NCI-H82 (cell line): ENCODE results near the gene MPST.

ENCODE experiments used
- DNase-seq: peaks from one replicate; lab custom pipeline; 2025; lab: John Stamatoyannopoulos, UW

The MPST gene

DNA sequence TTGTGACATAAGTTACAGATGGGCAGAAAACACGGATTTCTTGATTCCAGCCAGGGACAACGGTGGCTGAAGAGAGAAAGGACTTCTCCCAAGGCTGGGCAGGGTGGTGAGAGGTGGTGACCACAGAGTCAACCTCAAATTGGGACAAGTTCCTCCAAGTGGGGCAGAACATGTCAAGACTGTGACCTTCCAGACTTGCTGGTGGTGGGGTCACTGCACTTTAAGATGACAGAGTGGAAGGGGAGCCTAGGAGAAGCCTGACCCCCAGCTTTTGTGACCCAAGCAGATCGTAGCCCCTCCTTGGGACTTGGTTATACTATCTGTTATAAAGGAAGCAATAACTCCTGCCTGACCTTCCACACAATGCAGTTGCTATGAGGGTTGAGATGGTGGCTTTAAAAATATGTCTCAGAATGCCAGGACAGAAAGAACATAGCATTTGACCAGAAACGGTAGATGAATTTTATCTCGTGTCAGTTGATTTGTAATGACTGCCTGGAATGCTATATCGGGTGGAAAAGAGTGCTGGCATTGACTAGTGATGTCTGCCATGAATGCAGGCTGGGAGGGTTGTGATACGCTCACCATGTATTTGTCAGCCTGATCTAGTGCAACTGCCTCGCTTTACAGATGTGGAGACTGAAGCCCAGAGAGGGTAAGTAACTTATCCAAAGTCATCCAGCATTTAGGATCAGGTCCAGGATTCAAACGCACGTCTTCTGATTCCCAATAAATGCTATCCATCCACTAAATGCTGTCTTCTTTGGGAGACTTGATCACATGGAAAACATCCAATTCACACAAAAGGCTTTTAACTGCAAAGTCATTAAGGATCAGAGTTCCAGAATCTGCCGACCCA lies 18.6 kb upstream of the MPST start:
- DNase-seq = no peak

DNA sequence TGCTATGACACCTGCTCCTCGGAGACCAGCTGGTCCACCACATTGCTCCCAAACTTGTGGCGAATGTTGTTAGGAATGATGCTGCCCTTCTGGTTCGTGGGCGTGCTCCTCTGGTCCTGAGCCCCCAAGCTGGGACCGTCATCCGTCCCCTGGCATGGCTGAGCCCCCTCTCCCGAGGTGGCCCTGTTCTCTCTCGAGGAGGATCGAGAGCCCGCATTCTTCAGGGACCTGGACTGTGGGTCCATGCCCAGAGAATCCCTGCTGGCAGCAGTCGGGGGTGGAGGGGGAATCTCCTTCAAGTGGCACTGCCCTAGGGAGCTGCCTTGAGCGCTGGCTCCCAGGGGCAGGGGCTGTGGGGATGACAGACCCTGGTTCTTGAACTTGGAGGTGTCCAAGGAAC lies 17.7 kb upstream of the MPST start:
- no peak for DNase-seq

DNA sequence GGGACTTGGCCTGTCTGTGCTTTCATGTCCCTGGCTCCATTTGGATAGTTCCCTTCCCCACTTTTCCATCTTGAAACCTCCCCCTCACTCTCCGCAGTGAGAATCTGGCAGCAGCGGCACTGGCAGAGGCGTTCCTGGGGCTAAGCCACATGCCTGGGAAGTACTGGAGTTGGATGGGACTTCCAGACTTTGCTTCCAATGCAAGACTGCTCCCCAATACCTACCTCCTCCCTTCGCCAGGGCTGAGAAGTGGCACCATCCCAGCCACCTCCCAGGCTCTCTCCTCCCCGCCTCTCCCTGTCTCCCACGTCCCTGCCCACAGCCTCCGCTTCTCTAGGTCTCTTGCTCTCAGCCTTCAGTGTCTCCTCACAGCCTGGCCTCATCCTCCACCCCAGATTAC lies 16.9 kb upstream of the MPST start:
- no peak for DNase-seq

DNA sequence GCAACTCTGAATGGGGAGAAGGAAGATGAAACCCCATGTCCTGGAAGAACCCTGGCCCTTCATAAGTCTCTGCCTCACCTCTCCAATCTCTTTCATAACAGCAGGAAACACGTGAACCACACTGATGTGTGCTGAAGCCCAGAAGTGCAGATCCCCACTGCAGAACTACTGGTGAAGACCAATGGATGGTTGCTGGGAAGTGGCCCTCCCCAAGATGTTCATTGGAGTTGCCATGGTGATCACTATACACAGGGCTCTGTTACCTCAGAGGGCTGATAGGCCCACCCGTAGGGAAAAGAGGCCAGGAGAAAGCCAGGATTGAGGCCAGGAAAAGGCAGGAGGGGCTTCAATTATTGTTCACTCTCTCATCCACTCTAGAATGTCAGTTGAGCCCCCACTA lies 11.9 kb upstream of the MPST start:
- no peak for DNase-seq

DNA sequence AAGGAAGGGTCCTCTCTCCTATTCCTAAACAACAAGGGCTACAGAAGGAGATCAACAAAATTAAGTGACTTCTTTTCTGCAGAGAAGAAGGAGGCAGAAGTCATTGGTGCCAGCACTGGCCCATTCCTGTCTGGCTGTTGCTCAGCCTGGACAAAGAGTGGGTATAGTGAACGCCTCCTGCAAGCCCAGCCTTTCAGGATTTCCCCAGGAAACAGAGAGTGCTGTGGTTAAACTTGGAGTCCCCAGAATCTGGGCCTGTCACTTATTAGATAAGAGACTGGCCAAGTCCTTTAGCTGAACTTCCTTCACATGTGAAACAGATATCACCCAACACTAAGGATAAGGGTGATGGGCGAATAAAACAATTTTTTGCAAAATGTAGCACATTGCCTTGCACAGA lies 11.2 kb upstream of the MPST start:
- DNase-seq = no peak

DNA sequence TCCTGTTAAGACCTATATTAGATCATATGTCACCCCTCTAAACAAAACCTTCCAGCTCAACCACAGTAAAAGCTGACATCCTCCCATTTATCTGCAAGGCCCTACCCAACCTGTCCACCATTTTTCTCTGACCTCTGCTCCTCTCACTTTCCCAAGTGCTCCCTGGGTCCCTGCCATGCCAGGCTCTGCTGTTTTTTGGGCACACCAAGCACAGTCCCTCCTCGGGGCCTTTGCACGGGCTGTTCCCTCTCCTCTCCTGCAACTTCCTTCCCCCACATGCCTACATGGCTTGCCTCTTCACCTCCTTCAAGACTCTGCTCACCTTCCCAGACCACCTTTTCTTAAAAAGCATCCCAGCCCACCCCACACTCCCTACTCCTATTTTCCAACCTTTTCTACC lies 10.1 kb upstream of the MPST start:
- no peak for DNase-seq

DNA sequence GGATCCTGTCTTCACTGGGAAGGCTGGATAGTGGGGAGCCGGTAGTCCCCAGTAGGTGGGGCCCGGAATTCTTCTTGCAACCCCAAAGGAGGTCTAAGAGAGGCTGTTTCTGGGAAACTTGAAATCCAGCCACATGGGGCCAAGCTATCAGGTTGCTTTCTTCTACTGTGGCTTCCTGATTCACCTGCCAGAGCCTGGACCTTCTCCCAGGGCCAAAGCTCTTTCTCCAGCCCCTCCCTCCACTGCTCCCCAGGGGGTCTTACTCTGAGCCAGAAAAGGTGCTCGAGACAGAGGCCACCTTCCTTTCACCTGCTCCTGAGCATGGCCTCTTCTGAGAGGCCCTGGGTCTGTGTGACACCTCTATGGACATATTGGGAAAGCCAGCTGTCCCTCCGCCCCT lies 9.4 kb upstream of the MPST start:
- no peak for DNase-seq

DNA sequence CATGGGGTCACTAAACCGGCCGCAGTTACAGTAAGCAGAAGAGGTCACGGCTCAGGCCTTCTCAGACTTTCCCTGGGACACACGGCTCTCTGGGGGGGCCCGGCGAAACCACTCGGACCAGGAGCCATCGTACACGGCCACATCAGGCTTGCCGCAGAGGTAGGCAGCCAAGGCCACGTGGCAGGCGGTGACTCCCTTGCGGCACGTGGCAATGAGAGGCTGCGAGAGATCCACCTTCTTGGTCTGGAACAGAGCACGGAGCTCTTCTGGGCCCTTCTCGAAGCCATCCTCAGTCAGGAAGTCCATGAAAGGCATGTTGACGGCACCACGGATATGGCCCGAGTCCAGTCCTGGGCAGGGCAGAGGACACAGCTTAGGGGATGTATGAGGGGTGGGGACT lies 8.6 kb upstream of the MPST start:
- DNase-seq = no peak

DNA sequence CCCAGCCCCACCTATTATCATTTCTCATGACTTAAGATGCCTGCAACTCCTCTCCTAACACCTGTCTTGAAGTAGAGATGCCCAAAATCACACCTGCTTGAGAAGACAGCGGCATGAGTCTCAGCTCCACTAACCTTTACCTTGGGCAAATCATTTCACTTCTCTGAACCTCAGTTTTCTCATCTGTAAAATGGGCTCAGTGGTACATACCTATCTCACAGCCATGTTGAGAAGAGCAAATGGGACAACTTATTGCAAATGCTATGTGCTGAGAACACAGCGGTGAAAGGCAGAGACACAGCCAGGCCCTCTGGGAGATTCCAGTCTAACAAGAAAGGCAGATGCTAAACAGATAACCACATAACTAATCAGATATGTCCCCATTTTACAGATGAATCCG lies 8.1 kb upstream of the MPST start:
- DNase-seq = no peak

DNA sequence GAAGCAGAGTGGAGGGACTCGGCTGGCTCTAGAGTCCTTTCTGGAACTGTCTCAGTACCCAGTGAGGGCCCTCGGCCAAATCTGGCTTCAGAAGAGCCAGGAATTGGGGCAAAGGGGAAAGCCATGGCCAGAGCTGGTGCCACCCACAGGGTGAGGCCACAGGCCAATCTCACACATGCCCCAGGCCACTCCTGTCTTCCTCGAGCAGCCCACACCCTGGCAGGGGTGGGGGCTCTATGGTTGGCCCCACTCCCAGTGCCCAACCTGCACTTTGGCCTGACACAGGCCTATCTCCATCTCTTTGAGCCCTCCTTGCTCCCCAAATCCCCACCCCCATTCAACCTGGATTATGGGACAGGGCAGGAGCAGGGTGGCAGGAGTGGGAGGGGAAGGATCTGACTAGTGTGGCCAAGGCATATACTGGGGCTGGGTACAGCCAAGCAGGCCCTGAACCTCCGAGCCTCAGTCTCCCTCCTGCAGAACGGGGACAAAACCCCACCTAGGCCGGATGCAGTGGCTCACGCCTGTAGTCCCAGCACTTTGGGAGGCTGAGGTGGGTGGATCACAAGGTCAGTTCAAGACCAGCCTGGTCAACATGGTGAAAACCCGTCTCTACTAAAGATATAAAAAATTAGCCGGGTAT lies 7.2 kb upstream of the MPST start:
- no peak for DNase-seq

DNA sequence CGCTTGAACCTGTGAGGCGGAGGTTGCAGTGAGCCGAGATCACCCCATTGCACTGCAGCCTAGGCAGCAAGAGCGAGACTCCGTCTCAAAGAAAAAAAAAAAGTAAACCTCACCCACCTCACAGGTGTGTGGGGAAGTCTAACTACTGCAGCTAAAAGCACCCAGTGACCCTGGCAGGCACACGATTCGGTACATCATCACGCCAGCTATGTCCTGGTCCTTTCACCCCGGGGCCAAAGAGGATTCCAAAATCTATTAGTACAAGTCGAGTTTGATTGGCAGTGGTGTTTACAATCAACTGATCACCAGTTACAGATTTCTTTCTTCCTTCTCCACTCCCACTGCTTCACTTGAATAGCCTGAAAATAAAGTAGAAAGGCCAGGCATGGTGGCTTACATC lies 6.6 kb upstream of the MPST start:
- no peak for DNase-seq

DNA sequence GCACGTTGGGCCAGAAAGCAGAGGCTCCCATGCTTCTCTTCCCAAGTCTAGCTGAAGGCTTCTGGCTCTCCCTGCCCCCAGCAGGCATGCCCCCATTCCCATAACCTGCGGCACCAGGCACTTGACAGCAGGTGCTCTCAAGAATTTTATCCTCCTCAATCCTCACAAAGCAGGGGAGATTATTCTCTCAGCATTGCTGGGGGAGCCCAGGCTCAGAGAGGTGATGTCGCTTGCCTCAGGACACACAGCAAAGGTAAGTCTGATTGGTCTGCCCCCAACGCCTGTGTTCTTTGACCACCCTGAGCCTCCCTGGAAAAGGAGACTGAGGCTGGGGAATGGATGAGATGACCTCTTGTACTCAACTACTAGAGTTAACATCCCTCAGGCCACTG lies 5.1 kb upstream of the MPST start:
- DNase-seq = peak; percentile 13

DNA sequence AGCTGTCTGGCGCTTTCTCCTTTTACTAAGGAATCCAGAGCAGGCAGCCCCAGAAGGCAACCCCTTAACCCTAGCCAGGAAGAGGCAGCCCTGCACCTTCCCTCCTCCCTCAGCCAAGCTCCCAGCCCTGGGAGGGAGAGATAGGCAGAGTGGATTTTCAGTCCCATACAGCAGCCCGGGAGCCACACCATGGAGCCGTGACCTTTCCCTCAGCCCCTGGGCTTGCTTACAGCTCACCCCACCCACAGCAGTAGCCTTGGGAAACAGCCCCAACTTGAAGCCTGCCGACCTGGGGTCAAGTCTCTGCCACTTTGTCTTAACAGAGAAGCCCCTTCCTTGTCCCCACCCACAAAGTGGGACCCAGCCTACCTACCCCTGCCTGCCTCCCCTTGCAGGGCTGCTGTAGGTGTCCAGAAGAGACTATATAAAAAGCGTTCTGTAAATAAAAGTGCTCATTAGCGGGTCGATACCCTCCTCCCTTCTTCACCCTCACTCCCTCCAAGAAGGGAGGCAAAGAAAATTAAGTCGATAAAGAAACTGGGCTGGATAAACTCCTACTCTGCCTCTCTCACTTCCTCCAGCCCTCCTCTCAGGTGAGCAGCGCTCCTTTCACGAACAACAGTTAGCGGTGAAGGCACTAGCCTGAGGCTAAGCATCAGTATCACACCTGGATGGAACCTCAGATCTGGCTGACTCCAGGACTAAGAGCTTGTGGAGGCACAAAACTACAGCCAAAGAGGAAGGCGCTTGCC lies 4.5 kb upstream of the MPST start:
- no peak for DNase-seq

DNA sequence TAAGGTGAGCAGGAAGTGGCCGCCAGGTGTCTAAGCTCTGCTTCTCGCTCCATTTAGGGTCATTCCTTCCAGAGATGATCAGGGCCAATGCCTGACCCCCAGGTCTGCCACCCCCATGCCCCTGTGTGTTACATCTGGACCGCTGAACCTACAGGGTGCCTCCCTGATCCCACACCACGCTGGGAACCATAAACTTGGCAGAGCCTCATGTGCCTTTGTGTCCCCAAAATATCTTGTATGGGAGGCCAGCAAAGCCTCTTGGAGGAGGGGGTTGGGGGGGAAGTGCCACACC lies 4.0 kb upstream of the MPST start:
- no peak for DNase-seq

DNA sequence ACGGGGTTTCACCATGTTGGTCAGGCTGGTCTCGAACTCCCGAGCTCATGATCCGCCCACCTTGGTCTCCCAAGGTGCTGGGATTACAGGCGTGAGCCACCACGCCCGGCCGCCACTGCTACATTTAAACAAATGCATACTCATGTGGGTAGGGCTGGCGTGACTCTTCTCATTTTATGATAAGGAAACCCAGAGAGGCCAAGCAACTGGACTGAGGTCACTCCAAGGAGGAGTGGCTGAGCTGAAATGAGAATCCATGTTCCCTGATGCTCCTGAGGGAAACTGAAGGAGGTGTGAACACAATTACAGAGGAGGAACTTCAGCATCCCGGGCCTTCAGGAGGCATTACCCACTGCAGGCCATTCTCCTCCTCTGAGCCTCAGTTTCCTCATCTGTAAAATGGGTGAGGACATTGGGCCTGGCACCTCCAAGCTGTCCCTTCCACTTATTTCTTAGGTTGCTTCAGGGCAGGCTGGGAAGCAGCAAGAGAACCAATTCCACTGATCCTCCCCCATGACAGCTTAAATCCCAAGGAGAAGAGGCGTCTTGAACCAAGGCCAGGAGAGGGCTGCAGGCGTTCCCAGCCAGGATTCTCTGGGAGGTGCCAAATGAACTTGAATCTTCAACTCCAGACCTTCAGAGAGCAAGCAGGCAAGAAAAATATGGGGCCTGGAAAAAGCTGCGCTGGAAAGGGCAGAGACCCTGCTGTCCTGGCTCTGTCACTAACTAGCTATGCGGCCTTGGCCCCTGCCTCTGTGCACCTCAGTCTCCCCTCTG lies 3.2 kb upstream of the MPST start:
- no peak for DNase-seq

DNA sequence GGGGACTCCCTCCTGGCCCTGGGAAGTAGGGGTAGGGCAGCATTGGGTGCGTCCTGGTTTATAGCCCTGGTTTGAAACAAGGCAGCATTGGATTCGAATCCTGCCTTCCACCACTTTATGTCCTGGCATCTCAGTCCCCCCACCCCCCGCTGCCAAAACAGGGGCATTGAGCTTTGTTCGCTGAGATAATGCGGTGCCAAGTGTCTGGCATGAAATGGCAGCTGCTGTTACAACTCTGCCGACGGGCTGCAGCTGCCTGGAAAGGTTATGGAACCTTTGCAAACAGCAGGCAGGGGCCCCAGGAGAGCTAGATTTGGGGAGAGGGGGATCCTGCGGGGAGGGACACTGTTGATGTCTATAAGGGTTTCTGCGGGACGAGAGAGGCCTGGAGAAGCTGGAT lies 2.2 kb upstream of the MPST start:
- no peak for DNase-seq

DNA sequence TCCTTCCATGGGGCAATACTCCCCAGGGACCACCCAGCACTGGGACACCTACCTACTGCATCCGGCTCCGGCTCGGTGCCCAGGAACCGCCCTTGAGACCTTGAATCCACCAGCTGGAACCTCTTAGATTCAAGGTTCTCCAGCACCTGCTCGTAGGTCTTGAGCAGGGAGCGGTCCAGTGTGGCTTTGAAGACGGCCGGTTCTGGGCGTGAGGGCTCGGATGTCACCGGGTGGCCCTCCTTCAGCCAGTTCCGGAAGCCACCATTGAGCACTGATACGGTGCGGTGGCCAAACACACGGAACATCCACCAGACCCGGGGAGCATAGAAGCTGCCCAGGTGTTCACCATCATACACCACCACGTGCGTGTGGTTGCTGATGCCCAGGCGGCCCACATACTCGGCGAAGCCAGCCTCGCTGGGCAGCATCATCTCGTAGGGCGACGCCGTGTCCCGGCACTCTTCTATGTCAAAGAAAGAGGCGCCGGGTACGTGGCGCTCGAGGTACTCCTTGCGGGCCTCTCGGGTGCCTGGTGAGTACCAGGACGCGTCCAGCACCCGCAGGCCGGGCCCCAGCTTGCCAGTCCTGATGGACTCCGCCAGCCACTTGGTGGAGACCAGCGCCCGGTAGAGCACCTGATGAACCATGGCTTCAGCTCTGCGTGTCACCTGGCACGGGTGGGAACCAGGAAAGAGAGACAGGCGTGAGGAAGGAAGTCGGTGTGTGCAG lies 1.3 kb upstream of the MPST start:
- DNase-seq = no peak

DNA sequence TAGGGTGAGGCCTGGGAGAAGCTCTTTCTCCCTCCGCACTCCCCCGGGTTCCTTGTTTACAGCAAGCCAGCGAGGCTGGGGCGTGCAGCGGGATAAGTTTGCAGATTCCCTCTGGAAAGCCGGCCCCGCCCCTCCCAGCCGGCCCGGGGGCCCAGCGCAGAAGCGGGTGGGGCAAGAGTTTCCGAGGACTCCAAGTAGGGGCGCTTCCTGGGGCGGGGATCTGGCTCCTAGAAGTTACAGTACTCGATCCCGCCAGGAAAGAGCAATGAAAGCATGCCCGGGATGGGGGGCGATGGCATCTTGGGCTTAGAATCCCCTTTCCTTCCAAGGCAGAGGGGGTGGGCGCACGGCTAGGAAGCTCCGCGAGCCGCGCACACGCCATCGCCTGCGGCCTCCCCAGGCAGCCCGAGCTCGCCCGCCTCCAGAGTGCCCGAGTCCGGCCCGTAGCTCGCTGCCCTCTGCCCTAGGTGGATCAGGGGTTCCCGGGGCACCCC lies 680 bp upstream of the MPST start:
- DNase-seq = peak; percentile 34

DNA sequence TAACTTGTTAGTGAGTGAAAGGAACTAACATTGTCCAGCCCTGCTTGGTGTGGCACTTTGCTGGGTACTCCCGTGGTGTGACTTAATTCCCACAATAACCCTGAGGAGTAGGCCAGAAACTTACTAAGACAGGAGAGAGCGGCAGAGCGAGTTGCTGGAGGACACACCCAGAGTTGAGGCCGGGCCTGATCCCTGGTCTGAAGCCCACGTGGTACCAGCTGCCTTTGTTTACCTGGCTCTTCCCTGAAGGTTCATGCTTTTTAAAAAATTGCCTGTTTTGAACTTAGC lies 594 bp downstream of the MPST start:
- DNase-seq = peak; percentile 61

DNA sequence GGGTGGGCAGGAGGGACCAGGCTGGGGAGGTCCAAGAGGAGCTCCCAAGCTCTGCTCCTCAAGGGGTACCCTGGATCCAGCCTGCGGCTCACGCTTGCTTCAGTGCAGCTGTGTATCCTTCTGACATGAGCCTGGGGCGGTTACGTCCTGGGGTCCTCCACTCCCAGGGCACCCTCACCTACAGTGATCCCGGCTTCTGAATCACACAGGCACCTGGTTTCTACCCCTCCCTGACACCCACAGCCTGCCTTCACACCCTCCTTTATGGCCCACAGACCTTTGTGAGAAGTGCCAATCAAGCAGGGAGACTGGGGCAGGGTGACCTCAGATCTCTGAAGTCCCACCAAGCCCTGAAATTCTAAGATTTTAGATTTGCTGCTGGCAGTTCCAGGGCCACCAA lies 1.5 kb downstream of the MPST start:
- DNase-seq = no peak

DNA sequence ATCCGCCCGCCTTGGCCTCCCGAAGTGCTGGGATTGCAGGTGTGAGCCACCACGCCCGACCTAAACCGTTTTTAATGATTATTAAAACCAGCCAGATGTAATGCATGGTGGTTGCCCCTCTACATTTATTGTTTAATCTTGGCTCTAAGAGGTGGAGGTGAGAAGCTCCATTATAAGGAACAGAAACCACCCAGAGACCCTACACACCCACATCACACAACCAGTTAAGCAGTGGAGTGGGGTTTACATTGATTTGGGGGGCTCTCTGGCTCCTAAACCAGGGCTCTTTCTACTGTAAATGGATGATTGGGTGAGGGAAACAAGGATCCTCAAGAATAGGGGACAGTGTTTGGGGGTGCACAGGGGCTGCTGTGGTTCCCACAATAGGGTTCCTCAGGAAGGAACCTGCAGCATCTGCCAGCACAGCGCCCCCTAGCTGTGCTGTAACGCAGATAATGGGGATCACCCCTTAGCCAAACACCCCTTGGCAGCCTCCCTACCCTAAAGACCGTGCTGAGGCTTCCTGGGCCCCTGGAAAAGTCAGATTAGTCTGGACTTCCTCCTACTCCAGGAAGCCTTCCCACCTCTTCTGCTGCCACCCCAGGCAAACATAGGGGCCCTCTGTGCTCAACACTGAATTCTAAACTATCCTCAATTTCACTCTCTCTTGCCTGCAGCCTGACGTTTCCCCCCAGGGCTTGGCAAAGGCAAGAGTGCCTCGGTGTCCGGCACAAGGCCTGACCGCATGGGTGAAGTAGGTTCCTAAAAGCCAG lies 2.4 kb downstream of the MPST start:
- DNase-seq = peak; percentile 56
